ENCODE measurements around the gene PACSIN1. TPM values are rescaled to one million over a fixed set of nuclear protein-coding genes. Genes with fewer than 3 reads are reported as not detected.

The PACSIN1 gene
- total RNA-seq, 4 donors from 2014 or later, result 0.22 TPM; not detected in 3

DNA sequence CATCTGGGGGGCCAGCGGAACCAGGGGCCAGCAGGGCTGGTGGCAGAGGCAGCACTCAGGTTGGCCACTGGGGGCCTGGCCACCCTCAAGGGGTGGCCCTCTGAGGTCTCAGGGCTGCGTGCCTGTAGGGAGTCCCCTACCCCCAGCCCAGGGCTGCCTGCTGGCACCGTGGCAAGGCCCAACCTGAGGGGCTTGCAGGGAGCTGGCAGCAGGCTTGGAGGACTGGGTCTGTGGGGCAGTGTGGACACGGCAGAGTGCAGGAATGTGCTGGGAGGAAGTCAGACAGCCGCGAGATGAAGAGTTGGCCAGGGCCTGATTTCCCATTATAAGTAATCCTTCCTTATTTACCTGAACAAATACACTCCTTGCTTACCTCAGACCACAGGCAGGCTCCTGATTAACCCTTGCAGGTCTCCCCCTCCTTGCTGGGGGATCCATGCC, 90.2 kb downstream of the PACSIN1 start, which contains the start of gene SPDEF:
Gene SPDEF (minus strand): TSS at position 299 of the 441 bp plus-strand sequence. CDS start 11,874 bp downstream, outside the sequence.
- TF ChIP-seq, protein P1, sequence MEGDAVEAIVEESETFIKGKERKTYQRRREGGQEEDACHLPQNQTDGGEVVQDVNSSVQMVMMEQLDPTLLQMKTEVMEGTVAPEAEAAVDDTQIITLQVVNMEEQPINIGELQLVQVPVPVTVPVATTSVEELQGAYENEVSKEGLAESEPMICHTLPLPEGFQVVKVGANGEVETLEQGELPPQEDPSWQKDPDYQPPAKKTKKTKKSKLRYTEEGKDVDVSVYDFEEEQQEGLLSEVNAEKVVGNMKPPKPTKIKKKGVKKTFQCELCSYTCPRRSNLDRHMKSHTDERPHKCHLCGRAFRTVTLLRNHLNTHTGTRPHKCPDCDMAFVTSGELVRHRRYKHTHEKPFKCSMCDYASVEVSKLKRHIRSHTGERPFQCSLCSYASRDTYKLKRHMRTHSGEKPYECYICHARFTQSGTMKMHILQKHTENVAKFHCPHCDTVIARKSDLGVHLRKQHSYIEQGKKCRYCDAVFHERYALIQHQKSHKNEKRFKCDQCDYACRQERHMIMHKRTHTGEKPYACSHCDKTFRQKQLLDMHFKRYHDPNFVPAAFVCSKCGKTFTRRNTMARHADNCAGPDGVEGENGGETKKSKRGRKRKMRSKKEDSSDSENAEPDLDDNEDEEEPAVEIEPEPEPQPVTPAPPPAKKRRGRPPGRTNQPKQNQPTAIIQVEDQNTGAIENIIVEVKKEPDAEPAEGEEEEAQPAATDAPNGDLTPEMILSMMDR (IDR thresholded peaks at IDR 0.05; ENCODE audit: low read depth), result no peak

DNA sequence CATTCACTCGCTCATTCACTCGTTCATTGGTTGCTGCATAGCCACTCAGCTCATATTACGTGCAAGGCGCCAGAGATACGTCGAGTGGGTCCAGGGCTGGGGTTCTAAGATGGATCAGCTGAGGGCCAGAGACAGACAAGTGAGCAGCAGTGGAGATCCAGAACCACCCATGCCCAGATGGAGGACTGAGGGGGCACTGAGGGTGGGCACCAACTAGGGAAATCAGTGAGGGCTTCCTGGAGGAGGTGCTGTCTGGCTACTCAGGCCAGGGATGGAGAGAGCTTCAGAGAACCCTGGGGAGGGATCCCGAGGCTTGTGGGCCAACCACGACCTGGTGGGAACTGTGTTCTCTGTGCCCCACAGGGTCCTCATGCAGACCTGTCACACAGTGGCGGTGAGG, 90.6 kb downstream of the PACSIN1 start:
- TF ChIP-seq, protein P1 (IDR thresholded peaks at IDR 0.05; ENCODE audit: low read depth), result no peak

DNA sequence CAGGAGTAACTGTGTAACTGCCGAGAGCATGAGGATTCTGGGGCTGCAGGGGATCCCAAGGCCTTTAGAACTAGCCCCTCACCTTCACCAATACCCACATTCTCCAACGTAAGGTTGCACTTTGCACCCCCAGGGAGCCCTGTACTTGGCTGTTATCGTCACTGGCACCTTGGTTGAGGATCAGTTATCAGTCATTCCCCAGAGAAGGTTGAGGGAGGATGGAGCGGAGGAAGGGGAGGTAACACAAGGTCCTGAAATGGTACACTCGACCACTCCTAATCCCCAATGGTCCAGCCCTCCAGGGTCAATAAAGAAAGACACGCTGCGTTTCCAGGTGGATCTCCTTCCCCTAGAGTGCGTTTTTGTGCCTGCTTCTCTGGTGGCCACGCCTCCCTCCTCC, 91.4 kb downstream of the PACSIN1 start:
- TF ChIP-seq, protein P1 (IDR thresholded peaks at IDR 0.05; ENCODE audit: low read depth), result no peak

DNA sequence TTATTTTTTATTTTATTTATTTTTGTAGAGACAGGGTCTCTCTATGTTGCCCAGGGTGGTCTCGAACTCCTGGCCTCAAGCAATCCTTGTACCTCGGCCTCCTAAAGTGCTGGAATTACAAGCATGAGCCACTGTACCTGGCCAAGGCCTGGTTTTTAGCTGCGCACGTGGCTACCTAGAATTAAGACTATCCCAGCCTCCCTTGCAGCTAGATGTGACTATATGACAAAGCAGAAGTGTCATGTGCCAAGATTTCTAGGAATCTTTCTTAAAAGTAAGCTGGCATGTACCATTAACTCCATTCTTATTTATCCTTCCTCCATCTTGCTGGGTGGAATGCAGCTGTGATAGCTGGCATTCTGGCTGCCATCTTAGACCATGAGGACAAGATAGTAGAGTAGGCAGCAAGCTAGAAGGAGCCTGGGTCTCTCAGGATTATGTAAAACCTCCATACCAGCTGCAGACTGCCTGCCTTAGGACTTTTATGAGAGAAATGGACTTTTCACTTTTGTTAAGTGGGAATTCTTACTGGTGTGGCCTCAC, 92.4 kb downstream of the PACSIN1 start:
- TF ChIP-seq, protein P1 (IDR thresholded peaks at IDR 0.05; ENCODE audit: low read depth), result no peak

DNA sequence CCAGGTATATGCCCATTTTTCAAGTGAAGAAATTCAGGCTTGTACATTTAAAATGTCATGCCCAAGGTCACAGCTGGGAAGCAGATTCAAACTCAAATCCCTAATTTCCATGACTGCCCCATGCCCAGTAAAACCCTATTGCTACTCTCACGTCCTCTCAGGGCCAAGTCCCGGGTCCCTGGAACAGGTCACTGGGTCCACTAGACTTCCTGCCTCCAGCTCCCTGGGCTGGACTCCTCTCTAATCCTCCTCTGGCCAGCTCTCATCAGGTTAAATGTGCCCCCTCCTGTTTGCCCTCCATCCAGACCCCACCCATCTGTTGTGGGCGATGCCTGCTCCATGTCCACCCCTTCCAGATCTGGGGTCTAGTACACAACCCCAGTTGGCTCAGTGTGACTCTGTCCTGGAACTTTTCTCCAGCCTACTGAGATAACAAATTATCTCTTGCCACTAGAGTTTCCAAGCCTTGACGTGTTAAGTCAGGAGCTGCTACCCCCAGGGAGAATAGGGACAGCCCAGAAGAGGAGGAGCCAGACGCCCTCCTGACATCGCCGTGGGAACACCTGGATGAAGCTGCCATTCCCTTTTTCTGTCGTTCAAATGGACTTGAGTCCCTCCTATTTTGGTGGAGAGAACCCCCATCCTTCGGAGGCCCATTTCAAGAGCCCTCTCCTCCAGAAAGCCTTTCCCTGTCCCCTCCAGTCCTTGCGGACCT, 93.9 kb downstream of the PACSIN1 start:
- TF ChIP-seq, protein P1 (IDR thresholded peaks at IDR 0.05; ENCODE audit: low read depth), result no peak

DNA sequence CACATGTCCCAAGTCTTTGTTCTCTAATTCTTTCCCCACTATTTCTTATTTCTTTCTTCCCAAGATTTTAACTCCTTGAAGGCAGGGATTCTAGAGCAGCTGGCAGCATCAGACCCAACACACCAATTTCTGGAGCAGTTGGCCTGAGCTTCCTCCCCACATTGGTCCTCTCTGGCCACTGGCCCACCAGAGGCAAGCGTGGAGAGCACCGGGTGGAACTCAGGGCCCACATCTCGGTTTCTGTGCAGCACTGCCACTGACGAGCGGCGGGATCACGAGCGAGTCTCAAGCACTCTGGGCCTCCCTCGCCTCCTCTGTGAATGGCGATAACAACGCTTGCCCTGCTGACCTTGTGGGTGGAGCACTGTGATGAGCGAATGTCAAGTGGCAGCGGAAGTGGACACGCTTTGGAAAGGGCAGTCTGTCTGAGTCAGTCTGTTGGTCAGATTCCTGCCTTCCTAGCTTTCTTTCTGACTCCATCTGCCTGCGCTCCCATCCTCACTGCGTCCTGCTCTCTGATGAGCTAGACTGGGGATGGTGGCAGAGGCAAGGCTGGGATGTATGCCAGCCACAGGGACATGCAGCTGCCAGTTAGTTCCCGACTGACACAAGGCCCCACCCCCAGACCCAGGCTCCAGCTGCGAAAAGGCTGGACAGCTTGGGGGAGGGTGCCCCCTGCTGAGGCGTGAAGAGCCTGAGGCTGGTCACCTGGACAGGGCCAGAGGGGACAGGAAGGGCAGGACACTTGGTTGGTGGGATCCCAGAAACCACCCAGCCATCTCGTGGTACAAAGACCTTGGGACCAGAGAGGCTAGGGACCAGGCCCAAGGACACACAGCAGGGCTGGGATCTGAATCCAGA, 94.7 kb downstream of the PACSIN1 start:
- TF ChIP-seq, protein P1 (IDR thresholded peaks at IDR 0.05; ENCODE audit: low read depth), result no peak

DNA sequence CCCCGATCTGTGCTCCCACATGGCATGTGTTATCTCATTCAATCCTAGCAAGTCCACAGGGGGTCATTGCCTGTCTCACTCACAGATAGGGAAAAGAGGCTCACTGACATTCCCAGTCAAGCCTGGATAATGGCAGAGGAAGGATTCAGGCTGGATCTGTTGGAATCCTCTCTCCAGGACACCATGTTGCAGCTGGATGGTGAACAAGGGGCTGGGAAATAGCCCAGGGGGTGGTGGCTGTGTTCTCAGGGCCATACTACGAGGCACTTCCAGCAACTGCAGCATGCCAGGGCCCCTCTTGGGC, 95.3 kb downstream of the PACSIN1 start:
- TF ChIP-seq, protein P1 (IDR thresholded peaks at IDR 0.05; ENCODE audit: low read depth), result no peak
